Measurements from ENCODE around the gene ANKRD11.

The ANKRD11 gene

DNA sequence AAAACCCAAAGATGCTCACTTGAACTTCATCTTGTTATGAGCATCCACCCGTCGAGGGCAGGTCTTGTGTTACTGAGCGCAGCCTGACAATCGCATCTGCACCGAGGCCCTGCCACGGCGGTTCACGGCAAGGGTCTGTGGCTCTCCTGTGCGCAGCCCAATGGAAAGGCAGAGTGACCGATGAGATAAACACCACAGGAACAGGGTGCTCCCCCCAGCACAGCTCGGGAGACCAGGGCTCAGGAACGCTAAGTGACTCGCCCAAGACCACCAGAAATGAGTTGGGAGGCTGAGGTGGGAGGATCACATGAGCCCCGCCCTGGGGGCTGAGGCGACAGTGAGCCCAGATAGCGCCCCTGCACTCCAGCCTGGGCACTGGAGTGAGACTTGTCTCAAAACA, 134.7 kb downstream of the ANKRD11 start:
- H3K27ac ChIP-seq (ENCODE audit: low read length) = no peak overlapping the region
- peaks cover 18 to 56% of the 10 kb centered on the region in 2 donors for H3K4me1 ChIP-seq (ENCODE audit: control insufficient read depth in 1 of 2, insufficient read depth in 2 of 2, low read length in 2 of 2)
- H3K36me3 ChIP-seq (ENCODE audit: control insufficient read depth in 1 of 2, insufficient read depth in 2 of 2, low read length in 2 of 2) = no peaks in the 10 kb centered on the region
- H3K27me3 ChIP-seq (ENCODE audit: low read depth, low read length) = no peaks in the 10 kb centered on the region
- H3K9me3 ChIP-seq (ENCODE audit: control insufficient read depth in 1 of 2, low read length in 2 of 2) = no peaks in the 10 kb centered on the region
- no peak overlapping the region for H3K4me3 ChIP-seq (ENCODE audit: low read depth in 1 of 2, low read length in 2 of 2)

DNA sequence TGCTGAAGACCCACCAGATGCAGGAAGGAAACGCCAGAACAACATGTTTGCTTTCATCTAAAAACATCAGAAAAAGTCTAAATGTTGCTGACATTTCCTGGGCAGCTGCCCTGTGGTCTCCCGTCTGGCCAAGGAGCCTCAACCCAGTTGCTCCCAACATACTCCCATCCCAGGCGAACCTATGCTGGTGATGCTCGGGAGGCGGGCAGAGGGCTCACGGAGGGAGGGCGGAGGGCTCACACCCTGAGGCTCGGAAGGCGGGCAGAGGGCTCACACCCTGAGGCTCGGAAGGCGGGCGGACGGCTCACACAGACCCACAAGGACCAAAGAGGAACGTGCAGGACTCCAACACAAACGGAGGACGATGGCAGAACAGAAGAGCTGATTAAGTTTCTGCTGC, 135.4 kb downstream of the ANKRD11 start:
- no peak overlapping the region for H3K4me3 ChIP-seq (ENCODE audit: low read depth in 1 of 2, low read length in 2 of 2)
- H3K9me3 ChIP-seq (ENCODE audit: control insufficient read depth in 1 of 2, low read length in 2 of 2) = no peaks in the 10 kb centered on the region
- H3K27me3 ChIP-seq (ENCODE audit: low read depth, low read length) = no peaks in the 10 kb centered on the region
- no peak overlapping the region for H3K27ac ChIP-seq (ENCODE audit: low read length)
- peaks cover 18 to 56% of the 10 kb centered on the region in 2 donors for H3K4me1 ChIP-seq (ENCODE audit: control insufficient read depth in 1 of 2, insufficient read depth in 2 of 2, low read length in 2 of 2)
- H3K36me3 ChIP-seq (ENCODE audit: control insufficient read depth in 1 of 2, insufficient read depth in 2 of 2, low read length in 2 of 2) = no peaks in the 10 kb centered on the region

DNA sequence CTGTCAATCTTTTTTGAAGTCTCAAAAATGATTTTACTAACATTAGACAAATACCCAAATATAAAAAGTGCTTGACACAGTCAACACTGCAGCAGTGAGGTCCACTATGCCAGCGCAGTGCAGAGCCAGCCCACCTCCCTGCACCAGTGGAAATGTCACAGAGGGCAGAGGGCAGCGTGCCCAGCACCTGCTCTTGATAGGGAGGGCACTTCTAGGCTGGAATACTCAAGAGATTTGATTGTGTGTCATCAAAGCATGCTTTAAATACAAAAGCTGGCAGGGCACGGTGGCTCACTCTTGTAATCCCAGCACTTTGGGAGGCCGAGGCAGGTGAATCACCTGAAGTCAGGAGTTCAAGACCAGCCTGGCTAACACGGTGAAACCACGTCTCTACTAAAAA, 136.0 kb downstream of the ANKRD11 start:
- H3K27ac ChIP-seq (ENCODE audit: low read length) = no peak overlapping the region
- H3K27me3 ChIP-seq (ENCODE audit: low read depth, low read length) = no peaks in the 10 kb centered on the region
- peaks cover 18 to 49% of the 10 kb centered on the region in 2 donors for H3K4me1 ChIP-seq (ENCODE audit: control insufficient read depth in 1 of 2, insufficient read depth in 2 of 2, low read length in 2 of 2)
- no peak overlapping the region for H3K4me3 ChIP-seq (ENCODE audit: low read depth in 1 of 2, low read length in 2 of 2)
- H3K36me3 ChIP-seq (ENCODE audit: control insufficient read depth in 1 of 2, insufficient read depth in 2 of 2, low read length in 2 of 2) = no peaks in the 10 kb centered on the region
- H3K9me3 ChIP-seq (ENCODE audit: control insufficient read depth in 1 of 2, low read length in 2 of 2) = no peaks in the 10 kb centered on the region

DNA sequence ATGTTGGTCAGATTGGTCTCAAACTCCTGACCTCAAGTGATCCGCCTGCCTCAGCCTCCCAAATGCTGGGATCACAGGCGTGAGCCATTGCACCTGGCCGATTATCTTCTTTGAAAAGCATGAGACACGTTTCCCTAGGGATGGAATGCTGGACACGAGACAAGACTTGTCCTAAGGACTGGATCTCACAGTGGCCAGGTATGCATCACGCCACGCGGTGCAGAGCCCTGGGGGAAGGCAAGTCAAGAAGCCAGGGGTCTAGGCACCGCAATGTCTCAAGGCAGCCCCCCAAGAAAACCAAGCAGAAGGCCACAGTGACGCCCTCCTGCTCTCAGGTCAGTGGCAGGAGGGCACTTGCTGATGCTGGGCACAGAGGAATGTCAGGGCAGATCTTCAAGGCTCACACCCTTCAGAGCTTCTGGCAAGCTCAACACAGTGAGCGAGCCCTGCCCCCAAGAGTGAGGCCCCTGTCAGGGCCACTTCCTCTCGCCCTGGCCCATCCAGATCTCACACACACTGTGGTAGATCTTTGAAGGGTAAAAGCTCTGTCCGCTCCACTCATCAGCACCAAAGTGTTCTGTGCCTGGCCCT, 138.2 kb downstream of the ANKRD11 start:
- Histone ChIP-seq H3K9me3 (ENCODE audit: control insufficient read depth in 1 of 2, low read length in 2 of 2) (no peaks in the 10 kb centered on the region), H3K4me3 (ENCODE audit: low read depth in 1 of 2, low read length in 2 of 2) (no peak overlapping the region), H3K36me3 (ENCODE audit: control insufficient read depth in 1 of 2, insufficient read depth in 2 of 2, low read length in 2 of 2) (no peaks in the 10 kb centered on the region), H3K27me3 (ENCODE audit: low read depth, low read length) (no peaks in the 10 kb centered on the region), H3K4me1 (ENCODE audit: control insufficient read depth in 1 of 2, insufficient read depth in 2 of 2, low read length in 2 of 2) (peaks cover under 1 to 28% of the 10 kb centered on the region in 2 donors), H3K27ac (ENCODE audit: low read length) (no peak overlapping the region)

DNA sequence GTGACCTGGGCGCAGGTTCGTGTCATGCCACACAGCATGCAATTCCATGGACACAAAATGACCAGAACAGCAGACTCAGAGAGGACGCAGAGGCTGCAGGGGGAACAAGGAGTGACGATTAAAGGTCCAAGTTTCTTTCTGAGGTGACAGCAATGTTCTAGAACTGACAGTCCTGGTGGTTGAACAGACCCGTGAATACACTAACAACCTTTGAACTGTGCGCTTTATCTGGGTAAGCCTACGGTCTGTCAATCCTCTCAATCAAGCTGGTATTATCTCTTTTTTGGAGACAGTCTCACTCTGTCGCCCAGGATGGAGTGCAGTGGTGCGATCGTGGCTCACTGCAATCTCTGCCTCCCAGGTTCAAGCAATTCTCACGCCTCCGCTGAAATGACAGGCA, 138.7 kb downstream of the ANKRD11 start:
- Histone ChIP-seq H3K9me3 (ENCODE audit: control insufficient read depth in 1 of 2, low read length in 2 of 2) (no peaks in the 10 kb centered on the region), H3K4me3 (ENCODE audit: low read depth in 1 of 2, low read length in 2 of 2) (no peak overlapping the region), H3K4me1 (ENCODE audit: control insufficient read depth in 1 of 2, insufficient read depth in 2 of 2, low read length in 2 of 2) (peaks cover 0 to 23% of the 10 kb centered on the region in 2 donors), H3K27ac (ENCODE audit: low read length) (no peak overlapping the region), H3K27me3 (ENCODE audit: low read depth, low read length) (no peaks in the 10 kb centered on the region), H3K36me3 (ENCODE audit: control insufficient read depth in 1 of 2, insufficient read depth in 2 of 2, low read length in 2 of 2) (no peaks in the 10 kb centered on the region)

DNA sequence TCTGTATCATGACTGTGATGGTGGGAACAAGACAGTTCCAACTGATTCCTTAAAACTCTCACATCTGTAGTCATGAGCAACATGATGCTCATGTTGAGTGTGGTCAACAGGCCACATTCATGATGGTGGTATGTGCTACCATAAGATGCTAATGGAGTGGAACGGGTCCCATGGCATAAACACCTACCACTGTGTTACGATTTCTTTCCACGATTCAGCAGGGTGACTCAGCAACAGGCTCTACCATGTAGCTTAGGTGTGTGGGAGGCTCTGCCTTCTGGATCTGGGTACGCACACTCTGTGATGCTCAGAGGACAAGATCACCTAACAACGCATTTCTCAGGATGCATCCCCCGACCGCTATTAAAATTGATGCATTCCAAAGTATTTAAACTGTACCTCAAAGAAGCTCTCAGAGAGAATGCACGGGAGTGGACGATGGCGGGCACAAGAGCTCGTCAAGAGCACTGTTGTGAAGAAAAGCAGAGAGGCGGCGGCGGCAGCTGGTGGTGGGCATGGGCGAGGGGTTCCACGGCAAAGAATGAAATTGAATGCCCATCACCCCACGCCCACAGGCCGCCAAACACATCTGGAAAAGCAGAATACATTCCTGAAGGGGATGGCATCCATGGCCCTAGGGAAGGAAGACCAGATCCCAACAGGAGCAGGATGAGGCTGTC, 139.5 kb downstream of the ANKRD11 start:
- Histone ChIP-seq H3K36me3 (ENCODE audit: control insufficient read depth in 1 of 2, insufficient read depth in 2 of 2, low read length in 2 of 2) (no peaks in the 10 kb centered on the region), H3K27ac (ENCODE audit: low read length) (no peak overlapping the region), H3K27me3 (ENCODE audit: low read depth, low read length) (no peaks in the 10 kb centered on the region), H3K9me3 (ENCODE audit: control insufficient read depth in 1 of 2, low read length in 2 of 2) (no peaks in the 10 kb centered on the region), H3K4me3 (ENCODE audit: low read depth in 1 of 2, low read length in 2 of 2) (no peak overlapping the region), H3K4me1 (ENCODE audit: control insufficient read depth in 1 of 2, insufficient read depth in 2 of 2, low read length in 2 of 2) (peaks cover 0 to 27% of the 10 kb centered on the region in 2 donors)

DNA sequence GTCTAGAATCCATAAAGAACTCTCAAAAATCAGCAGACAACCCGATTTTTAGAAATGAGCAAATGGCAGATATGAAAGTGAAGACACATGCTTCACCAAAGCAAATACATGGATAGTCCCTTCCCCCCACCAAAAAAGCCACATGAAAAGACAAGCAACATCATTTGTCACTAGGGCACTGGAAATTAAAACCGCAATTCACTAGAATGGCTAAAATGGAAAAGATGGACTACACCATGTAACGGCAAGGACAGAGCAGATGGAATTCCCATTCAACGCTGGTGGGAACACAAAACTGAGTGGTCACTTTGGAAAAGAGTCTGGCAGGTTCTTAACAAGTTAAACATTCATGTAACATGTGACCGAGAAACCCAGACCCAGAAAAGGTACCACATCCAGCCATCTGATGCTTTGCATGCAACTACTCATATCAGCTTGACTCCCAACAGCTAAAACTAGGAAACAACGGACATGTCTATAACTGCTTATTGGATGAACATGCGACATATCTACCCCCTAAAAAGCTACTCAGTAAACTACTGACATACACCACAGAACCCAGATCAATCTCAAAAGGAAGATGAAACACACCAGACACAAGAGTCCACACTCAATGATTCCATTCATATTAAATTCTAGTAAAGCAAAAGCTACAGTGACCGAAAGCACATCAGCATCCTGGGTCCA, 140.3 kb downstream of the ANKRD11 start:
- Histone ChIP-seq H3K4me1 (ENCODE audit: control insufficient read depth in 1 of 2, insufficient read depth in 2 of 2, low read length in 2 of 2) (peaks cover 0 to 34% of the 10 kb centered on the region in 2 donors), H3K27ac (ENCODE audit: low read length) (no peak overlapping the region), H3K36me3 (ENCODE audit: control insufficient read depth in 1 of 2, insufficient read depth in 2 of 2, low read length in 2 of 2) (no peaks in the 10 kb centered on the region), H3K27me3 (ENCODE audit: low read depth, low read length) (no peaks in the 10 kb centered on the region), H3K4me3 (ENCODE audit: low read depth in 1 of 2, low read length in 2 of 2) (no peak overlapping the region), H3K9me3 (ENCODE audit: control insufficient read depth in 1 of 2, low read length in 2 of 2) (no peaks in the 10 kb centered on the region)

DNA sequence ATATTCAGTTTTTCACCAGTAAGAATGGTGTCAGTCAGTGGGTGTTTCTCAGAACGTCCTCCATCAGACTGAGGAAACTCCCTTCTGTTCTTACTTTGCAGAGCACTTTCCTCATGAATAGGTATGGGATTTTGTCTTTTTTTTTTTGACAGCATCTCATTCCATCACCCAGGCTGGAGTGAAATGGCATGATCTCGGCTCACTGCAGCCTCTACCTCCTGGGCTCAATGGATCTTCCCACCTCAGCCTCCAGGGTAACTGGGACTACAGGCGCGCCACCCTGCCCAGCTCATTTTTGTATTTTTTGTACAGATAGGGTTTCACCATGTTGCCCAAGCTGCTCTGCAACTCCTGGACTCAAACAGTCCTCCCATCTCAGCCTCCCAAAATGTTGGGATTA, 142.6 kb downstream of the ANKRD11 start:
- no peaks in the 10 kb centered on the region for H3K27me3 ChIP-seq (ENCODE audit: low read depth, low read length)
- peaks cover 0 to 38% of the 10 kb centered on the region in 2 donors for H3K4me1 ChIP-seq (ENCODE audit: control insufficient read depth in 1 of 2, insufficient read depth in 2 of 2, low read length in 2 of 2)
- H3K4me3 ChIP-seq (ENCODE audit: low read depth in 1 of 2, low read length in 2 of 2) = no peak overlapping the region
- no peaks in the 10 kb centered on the region for H3K9me3 ChIP-seq (ENCODE audit: control insufficient read depth in 1 of 2, low read length in 2 of 2)
- no peaks in the 10 kb centered on the region for H3K36me3 ChIP-seq (ENCODE audit: control insufficient read depth in 1 of 2, insufficient read depth in 2 of 2, low read length in 2 of 2)
- no peak overlapping the region for H3K27ac ChIP-seq (ENCODE audit: low read length)

DNA sequence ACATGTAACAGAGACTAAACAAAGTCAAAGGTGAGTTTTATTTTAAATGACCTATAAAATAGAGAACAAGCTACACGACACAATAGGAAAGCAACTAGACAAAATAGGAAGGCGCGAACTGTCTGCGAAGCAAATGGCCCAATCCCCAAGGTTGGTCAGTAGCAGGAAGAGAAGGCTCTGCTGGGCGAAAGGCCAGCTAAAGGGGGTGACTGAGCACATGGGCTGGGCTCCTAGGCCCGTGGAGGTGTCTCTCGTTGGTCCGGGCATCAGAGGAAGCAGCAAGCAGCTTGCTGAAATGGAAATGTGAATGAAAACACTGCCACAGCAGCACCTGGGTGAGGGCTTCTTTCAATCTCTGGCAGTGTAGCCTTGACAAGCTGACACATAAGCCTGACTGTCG, 143.5 kb downstream of the ANKRD11 start:
- Histone ChIP-seq H3K4me3 (ENCODE audit: low read depth in 1 of 2, low read length in 2 of 2) (no peak overlapping the region), H3K27ac (ENCODE audit: low read length) (no peak overlapping the region), H3K9me3 (ENCODE audit: control insufficient read depth in 1 of 2, low read length in 2 of 2) (no peaks in the 10 kb centered on the region), H3K4me1 (ENCODE audit: control insufficient read depth in 1 of 2, insufficient read depth in 2 of 2, low read length in 2 of 2) (peaks cover 0 to 30% of the 10 kb centered on the region in 2 donors), H3K27me3 (ENCODE audit: low read depth, low read length) (no peaks in the 10 kb centered on the region), H3K36me3 (ENCODE audit: control insufficient read depth in 1 of 2, insufficient read depth in 2 of 2, low read length in 2 of 2) (no peaks in the 10 kb centered on the region)

DNA sequence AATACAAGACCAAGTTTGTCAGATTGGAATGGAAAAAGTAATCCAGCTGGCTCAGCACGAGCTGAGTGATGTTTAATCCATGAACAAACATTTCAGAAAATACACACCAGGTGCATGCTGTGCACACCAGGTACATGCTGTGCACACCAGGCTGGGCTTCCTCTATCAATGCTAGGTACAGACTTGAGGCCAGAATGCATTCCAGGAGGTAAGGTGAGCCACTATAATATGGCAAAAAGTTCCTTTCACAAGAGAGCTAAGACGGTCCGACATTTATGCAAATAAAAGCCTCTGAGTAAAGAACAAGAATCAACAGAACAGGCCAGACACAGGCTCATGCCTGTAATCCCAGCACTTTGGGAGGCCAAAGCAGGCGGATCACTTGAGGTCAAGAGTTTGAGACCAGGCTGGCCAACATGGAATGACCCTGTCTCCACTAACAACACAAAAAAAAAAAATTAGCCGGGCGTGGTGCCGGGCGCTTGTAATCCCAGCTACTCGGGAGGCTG, 144.7 kb downstream of the ANKRD11 start:
- Histone ChIP-seq H3K27me3 (ENCODE audit: low read depth, low read length) (no peaks in the 10 kb centered on the region), H3K4me1 (ENCODE audit: control insufficient read depth in 1 of 2, insufficient read depth in 2 of 2, low read length in 2 of 2) (peaks cover 0 to 38% of the 10 kb centered on the region in 2 donors), H3K27ac (ENCODE audit: low read length) (no peak overlapping the region), H3K9me3 (ENCODE audit: control insufficient read depth in 1 of 2, low read length in 2 of 2) (no peaks in the 10 kb centered on the region), H3K4me3 (ENCODE audit: low read depth in 1 of 2, low read length in 2 of 2) (no peak overlapping the region), H3K36me3 (ENCODE audit: control insufficient read depth in 1 of 2, insufficient read depth in 2 of 2, low read length in 2 of 2) (no peaks in the 10 kb centered on the region)

DNA sequence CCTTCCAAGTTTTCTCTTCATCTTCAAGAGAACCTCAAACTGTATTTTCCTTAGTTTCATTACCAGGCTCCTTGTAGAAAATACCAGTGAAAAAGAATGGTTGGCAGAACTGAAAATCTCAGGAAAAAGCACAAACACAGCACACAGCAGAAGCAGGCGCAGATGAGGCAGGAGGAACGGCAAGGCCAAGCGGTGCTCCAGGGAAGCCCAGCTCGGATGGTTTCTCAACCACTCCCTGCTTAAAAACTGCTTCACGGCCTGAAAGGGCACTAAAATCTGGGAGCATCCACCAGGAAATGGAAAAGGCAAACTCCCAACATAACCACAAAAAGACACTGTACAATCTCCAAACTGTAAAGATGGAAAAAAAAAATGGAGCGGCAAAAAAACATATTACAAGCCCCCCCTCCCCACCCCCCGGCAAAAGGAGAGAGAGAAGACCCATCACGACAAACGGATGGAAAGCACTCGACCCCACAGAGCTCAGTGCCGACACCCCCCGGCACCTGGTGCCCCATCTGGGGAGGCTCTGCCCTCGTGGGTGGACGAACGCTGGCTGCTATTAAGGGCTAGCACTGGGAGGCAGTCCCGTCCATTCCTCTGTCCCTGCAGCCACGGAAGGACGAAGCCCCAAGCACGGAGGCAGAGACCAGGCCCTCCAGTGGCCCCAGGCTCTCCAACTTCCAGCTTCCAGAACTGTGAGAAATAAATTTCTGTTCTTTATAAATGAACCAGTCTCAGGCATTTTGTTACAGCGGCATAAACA, 145.3 kb downstream of the ANKRD11 start:
- Histone ChIP-seq H3K27ac (ENCODE audit: low read length) (no peak overlapping the region), H3K36me3 (ENCODE audit: control insufficient read depth in 1 of 2, insufficient read depth in 2 of 2, low read length in 2 of 2) (no peaks in the 10 kb centered on the region), H3K4me3 (ENCODE audit: low read depth in 1 of 2, low read length in 2 of 2) (no peak overlapping the region), H3K9me3 (ENCODE audit: control insufficient read depth in 1 of 2, low read length in 2 of 2) (no peaks in the 10 kb centered on the region), H3K4me1 (ENCODE audit: control insufficient read depth in 1 of 2, insufficient read depth in 2 of 2, low read length in 2 of 2) (peaks cover 0 to 39% of the 10 kb centered on the region in 2 donors), H3K27me3 (ENCODE audit: low read depth, low read length) (no peaks in the 10 kb centered on the region)

Data from muscle layer of duodenum (tissue), 2 donors.